Parathyroid adenoma (tissue), 2 donors: ENCODE data around the gene ZNHIT1.
"Not testable (repeated sequence)": the region's sequence is repeated elsewhere in the genome, so short reads cannot be mapped to it uniquely, and the experiment has no call there.

Experiments used
- H2AFZ ChIP-seq: fragments of 300-600 bp; sonication (generic); one replicate; pipeline ENCODE4 v1.7.0; 2017; ENCODE audit warnings: antibody characterized with exemption, mild to moderate bottlenecking
- H3K27ac ChIP-seq: fragments of 300-600 bp; sonication (generic); one replicate; pipeline ENCODE4 v1.7.0; 2017
- H3K27me3 ChIP-seq: fragments of 300-600 bp; sonication (generic); one replicate; pipeline ENCODE4 v1.7.0; 2017; ENCODE audit warnings: low read length; ENCODE audit not compliant: control insufficient read depth, insufficient read depth
- H3K36me3 ChIP-seq: fragments of 300-600 bp; sonication (generic); one replicate; pipeline ENCODE4 v1.7.0; 2017; ENCODE audit warnings: low read length; ENCODE audit not compliant: control insufficient read depth, insufficient read depth
- H3K4me1 ChIP-seq: fragments of 300-600 bp; sonication (generic); one replicate; pipeline ENCODE4 v1.7.0; 2017; ENCODE audit warnings: control low read depth
- H3K4me2 ChIP-seq: fragments of 300-600 bp; sonication (generic); one replicate; pipeline ENCODE4 v1.7.0; 2017; ENCODE audit warnings: low read length
- H3K4me3 ChIP-seq: fragments of 300-600 bp; sonication (generic); one replicate; pipeline ENCODE4 v1.7.0; 2017; ENCODE audit warnings: low read depth, low read length
- H3K79me2 ChIP-seq: fragments of 300-600 bp; sonication (generic); one replicate; pipeline ENCODE4 v1.7.0; 2017; ENCODE audit warnings: control low read depth
- H3K9ac ChIP-seq: fragments of 300-600 bp; sonication (generic); one replicate; pipeline ENCODE4 v1.7.0; 2017; ENCODE audit warnings: mild to moderate bottlenecking
- H3K9me3 ChIP-seq: fragments of 300-600 bp; sonication (generic); one replicate; pipeline ENCODE4 v1.7.0; 2017; ENCODE audit warnings: low read length; ENCODE audit not compliant: control insufficient read depth
- TF ChIP-seq, protein P1 (sequence below): fragments of 300-600 bp; sonication (generic); IDR thresholded peaks from one replicate; pipeline ENCODE4 v1.7.0; 2017; ENCODE audit warnings: antibody characterized with exemption, mild to moderate bottlenecking
- donor health status: primary hyperparathyroidism.

ZNHIT1 gene

GRCh38 chr7:101186844-101187428 is 31.0 kb upstream of the ZNHIT1 start:
- H3K27me3 ChIP-seq, result no peaks in the 10 kb centered on the region
- no peak overlapping the region for H3K4me2 ChIP-seq
- H3K27ac ChIP-seq, result no peak overlapping the region
- no peaks in the 10 kb centered on the region for H3K79me2 ChIP-seq
- no peaks in the 10 kb centered on the region for H3K9me3 ChIP-seq
- no peak overlapping the region for H3K4me3 ChIP-seq
- H3K4me1 ChIP-seq, result no peaks in the 10 kb centered on the region
- H2AFZ ChIP-seq, result no peak overlapping the region
- no peak overlapping the region for H3K9ac ChIP-seq
- TF ChIP-seq, protein P1, sequence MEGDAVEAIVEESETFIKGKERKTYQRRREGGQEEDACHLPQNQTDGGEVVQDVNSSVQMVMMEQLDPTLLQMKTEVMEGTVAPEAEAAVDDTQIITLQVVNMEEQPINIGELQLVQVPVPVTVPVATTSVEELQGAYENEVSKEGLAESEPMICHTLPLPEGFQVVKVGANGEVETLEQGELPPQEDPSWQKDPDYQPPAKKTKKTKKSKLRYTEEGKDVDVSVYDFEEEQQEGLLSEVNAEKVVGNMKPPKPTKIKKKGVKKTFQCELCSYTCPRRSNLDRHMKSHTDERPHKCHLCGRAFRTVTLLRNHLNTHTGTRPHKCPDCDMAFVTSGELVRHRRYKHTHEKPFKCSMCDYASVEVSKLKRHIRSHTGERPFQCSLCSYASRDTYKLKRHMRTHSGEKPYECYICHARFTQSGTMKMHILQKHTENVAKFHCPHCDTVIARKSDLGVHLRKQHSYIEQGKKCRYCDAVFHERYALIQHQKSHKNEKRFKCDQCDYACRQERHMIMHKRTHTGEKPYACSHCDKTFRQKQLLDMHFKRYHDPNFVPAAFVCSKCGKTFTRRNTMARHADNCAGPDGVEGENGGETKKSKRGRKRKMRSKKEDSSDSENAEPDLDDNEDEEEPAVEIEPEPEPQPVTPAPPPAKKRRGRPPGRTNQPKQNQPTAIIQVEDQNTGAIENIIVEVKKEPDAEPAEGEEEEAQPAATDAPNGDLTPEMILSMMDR, result no peak
- H3K36me3 ChIP-seq, result no peaks in the 10 kb centered on the region

DNA sequence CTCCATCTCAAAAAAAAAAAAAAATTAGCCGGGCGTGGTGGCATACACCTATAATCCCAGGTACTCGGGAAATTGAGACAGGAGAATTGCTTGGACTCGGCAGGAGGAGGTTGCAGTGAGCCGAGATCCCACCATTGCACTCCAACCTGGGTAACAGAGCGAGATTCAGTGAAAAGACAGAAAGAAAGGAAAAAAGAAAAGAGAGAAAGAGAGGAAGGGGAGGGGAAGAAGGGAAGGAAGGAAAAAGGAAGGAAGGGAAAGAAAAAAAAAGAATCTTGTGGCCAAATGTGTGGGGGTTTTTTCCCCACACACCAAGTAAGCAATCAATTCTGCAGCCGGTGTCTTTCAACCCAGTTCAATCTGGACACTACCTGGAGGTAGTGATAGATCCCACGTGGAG is 28.9 kb upstream of the ZNHIT1 start:
- Histone ChIP-seq H3K9me3 (no peaks in the 10 kb centered on the region), H3K4me3 (no peak overlapping the region), H3K79me2 (no peaks in the 10 kb centered on the region), H3K36me3 (no peaks in the 10 kb centered on the region), H3K4me1 (no peaks in the 10 kb centered on the region), H3K27me3 (no peaks in the 10 kb centered on the region), H2AFZ (no peak overlapping the region), H3K27ac (no peak overlapping the region), H3K4me2 (no peak overlapping the region), H3K9ac (no peak overlapping the region)
- TF ChIP-seq, protein P1, result no peak

DNA sequence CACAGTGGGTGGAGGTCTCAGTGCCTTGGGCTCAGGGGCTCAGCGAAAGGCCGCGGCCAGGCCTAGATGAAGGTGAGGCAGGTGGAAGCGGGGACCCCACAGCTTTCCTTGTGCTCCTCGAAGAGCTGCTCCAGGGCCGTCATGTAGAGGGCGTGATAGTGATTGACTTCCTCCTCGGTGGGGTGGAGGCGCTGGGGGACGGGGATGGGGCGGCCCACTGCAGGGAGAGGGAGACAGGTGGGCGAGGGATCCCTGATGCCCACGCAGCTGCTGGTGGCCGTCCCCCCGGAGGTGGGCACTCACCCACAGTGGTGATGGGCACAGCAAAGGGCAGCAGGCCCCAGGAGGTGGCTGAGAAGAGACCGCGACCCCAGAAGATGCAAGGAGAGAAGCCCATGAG is 22.1 kb upstream of the ZNHIT1 start:
- Histone ChIP-seq H3K4me2 (no peak overlapping the region), H3K9ac (no peak overlapping the region), H3K4me1 (no peaks in the 10 kb centered on the region), H3K79me2 (no peaks in the 10 kb centered on the region), H3K36me3 (no peaks in the 10 kb centered on the region), H3K9me3 (no peaks in the 10 kb centered on the region), H3K27me3 (no peaks in the 10 kb centered on the region), H2AFZ (no peak overlapping the region), H3K4me3 (no peak overlapping the region), H3K27ac (no peak overlapping the region)
- TF ChIP-seq, protein P1, result no peak

DNA sequence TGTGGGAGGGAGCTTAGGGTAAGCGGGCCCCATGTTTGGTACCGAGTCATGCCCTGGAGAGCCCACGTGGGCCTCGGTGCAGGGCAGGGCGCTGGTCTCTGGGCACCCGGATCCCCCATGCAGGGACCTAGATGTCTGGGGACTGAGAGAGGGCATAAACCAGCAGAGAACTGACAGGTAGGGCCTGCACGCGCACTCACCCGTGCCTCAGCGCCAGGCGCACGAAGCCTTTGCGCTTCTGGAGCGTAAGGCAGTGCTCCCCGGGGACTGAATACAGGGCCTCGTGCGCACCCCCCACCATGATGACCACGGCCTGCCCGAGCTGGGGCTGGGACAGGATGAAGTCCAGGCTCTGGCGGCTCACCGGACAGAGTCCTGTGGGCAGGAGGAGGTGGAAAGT is 20.0 kb upstream of the ZNHIT1 start:
- TF ChIP-seq, protein P1, result no peak
- Histone ChIP-seq H3K4me1 (no peaks in the 10 kb centered on the region), H3K79me2 (no peaks in the 10 kb centered on the region), H3K27ac (no peak overlapping the region), H3K4me2 (no peak overlapping the region), H3K9me3 (no peaks in the 10 kb centered on the region), H2AFZ (no peak overlapping the region), H3K4me3 (no peak overlapping the region), H3K36me3 (no peaks in the 10 kb centered on the region), H3K27me3 (no peaks in the 10 kb centered on the region), H3K9ac (no peak overlapping the region)

DNA sequence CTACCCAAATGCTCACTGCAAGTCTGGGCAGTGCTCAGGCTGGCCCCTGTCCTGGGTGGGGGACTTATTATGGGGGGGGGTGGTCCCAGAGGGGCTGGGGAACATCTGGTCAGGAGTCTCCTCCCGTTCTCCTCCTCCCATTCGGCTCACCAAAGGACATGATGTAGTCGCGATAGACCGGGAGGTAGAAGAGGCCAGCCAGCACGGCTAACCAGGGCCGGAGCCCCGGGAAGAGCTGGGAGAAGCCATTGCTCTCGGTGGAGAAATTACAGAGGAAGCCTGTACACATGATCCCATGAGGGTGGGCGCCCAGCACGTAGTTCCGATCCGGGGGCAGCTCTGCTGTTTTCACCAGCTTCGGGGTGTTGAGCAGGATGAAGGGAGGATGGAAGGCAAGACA is 19.5 kb upstream of the ZNHIT1 start:
- Histone ChIP-seq H3K4me1 (no peaks in the 10 kb centered on the region), H3K36me3 (no peaks in the 10 kb centered on the region), H3K4me3 (no peak overlapping the region), H3K27me3 (no peaks in the 10 kb centered on the region), H3K9me3 (no peaks in the 10 kb centered on the region), H3K4me2 (no peak overlapping the region), H3K27ac (no peak overlapping the region), H3K79me2 (no peaks in the 10 kb centered on the region), H2AFZ (no peak overlapping the region), H3K9ac (no peak overlapping the region)
- TF ChIP-seq, protein P1, result no peak

- H3K4me3 ChIP-seq, H3K4me1 ChIP-seq, H3K36me3 ChIP-seq, H3K27ac ChIP-seq, H3K9ac ChIP-seq, H3K27me3 ChIP-seq, H3K4me2 ChIP-seq, H3K79me2 ChIP-seq, H2AFZ ChIP-seq, H3K9me3 ChIP-seq: not testable (repeated sequence)
These were observed 18.4 kb upstream of the ZNHIT1 start for GRCh38 chr7:101199522-101199921.
